Stromal cell of bone marrow (primary cell): ENCODE results near the gene SUCLA2.
"Not testable (repeated sequence)": the region's sequence is repeated elsewhere in the genome, so short reads cannot be mapped to it uniquely, and the experiment has no call there.

Experiments used
- DNase-seq: peaks from one replicate; pipeline ENCODE4 v3.0.0-alpha.2; 2012; ENCODE audit warnings: low read depth

SUCLA2 gene

GRCh38 chr13:47991859-47992258 lies 9.2 kb downstream of the SUCLA2 start:
- DNase-seq, result no peak

- no peak for DNase-seq
Observed at GRCh38 chr13:47990920-47991466, 10.1 kb downstream of the SUCLA2 start.

GRCh38 chr13:47990427-47990826 lies 10.6 kb downstream of the SUCLA2 start:
- no peak for DNase-seq

GRCh38 chr13:47983070-47983469 lies 18.0 kb downstream of the SUCLA2 start:
- DNase-seq, result no peak

- DNase-seq, result no peak
Observed at GRCh38 chr13:47976325-47976724, 24.7 kb downstream of the SUCLA2 start.

GRCh38 chr13:47964863-47965262 lies 36.2 kb downstream of the SUCLA2 start:
- DNase-seq, result no peak

- DNase-seq, result no peak
Observed at GRCh38 chr13:47962237-47962636, 38.8 kb downstream of the SUCLA2 start.

- DNase-seq, result no peak
Observed at GRCh38 chr13:47959468-47960247, 41.4 kb downstream of the SUCLA2 start.

- no peak for DNase-seq
Observed at GRCh38 chr13:47957073-47957472, 44.0 kb downstream of the SUCLA2 start.

GRCh38 chr13:47955836-47956235 lies 45.2 kb downstream of the SUCLA2 start:
- no peak for DNase-seq

- DNase-seq, result no peak
Observed at GRCh38 chr13:47949799-47950198, 51.3 kb downstream of the SUCLA2 start.

- no peak for DNase-seq
Observed at GRCh38 chr13:47945738-47946137, 55.3 kb downstream of the SUCLA2 start.

GRCh38 chr13:47945146-47945545 lies 55.9 kb downstream of the SUCLA2 start:
- DNase-seq, result not testable (repeated sequence)

- no peak for DNase-seq
Observed at GRCh38 chr13:47934371-47934770, 66.7 kb downstream of the SUCLA2 start.

GRCh38 chr13:47932950-47933923 lies 67.8 kb downstream of the SUCLA2 start:
- no peak for DNase-seq

GRCh38 chr13:47930649-47931165 lies 70.4 kb downstream of the SUCLA2 start:
- no peak for DNase-seq

GRCh38 chr13:47929156-47929555 lies 71.9 kb downstream of the SUCLA2 start:
- no peak for DNase-seq

- no peak for DNase-seq
Observed at GRCh38 chr13:47917022-47917574, 84.0 kb downstream of the SUCLA2 start.

- no peak for DNase-seq
Observed at GRCh38 chr13:47908197-47908902, 92.7 kb downstream of the SUCLA2 start.

GRCh38 chr13:47904891-47905290 lies 96.2 kb downstream of the SUCLA2 start:
- no peak for DNase-seq

- no peak for DNase-seq
Observed at GRCh38 chr13:47904241-47904640, 96.8 kb downstream of the SUCLA2 start.
